GM21619 (cell line): ENCODE measurements around the gene TSC2.
A peak's percentile ranks its signal among the peaks of the same experiment; 100 is the strongest.

Source experiments
- ATAC-seq: cut with Tn5 transposase; IDR thresholded peaks from one replicate; pipeline ENCODE4 v1.9.1; 2021; ENCODE audit not compliant: unreplicated experiment

The TSC2 gene

DNA sequence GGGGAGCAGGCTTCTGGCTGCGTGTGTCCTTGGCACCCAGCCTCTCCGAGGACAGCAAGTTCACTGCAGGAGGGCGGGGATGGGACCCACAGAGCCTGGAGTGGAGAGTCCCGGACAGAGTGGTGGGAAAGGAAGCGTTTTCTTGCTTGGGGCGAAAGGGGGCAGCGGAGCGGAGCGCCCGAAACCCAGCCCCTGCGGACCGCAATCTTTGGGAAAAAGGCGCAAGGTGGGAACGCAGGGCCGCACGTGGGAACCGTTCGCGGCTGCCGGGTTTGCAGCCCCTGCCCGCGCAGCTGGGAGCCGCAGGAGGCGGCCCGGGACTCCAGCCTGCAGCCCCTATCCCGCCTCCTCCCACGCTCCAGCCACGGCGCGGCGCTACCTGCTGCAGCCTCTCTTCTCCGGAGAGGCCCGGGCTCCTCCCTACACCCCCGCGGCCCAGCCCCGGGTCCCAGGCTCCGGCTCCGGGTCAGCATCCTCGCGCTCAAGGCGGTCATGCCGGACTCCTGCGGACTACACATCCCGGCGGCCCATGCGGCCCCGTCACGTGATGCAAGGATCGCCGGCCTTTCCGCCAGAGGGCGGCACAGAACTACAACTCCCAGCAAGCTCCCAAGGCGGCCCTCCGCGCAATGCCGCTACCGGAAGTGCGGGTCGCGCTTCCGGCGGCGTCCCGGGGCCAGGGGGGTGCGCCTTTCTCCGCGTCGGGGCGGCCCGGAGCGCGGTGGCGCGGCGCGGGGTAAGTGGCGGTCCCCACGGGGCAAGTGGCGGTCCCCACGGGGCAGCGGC, at the start of gene TSC2, which contains the start of gene NTHL1:
TSC2 (plus strand) TSS at position 656 of the 786 bp plus-strand sequence. CDS start 631 bp downstream, outside the sequence.
NTHL1 (minus strand) TSS at position 505 of the 786 bp plus-strand sequence; CDS start at position 494, 11 bp downstream.
- ATAC-seq: peak; percentile 90

DNA sequence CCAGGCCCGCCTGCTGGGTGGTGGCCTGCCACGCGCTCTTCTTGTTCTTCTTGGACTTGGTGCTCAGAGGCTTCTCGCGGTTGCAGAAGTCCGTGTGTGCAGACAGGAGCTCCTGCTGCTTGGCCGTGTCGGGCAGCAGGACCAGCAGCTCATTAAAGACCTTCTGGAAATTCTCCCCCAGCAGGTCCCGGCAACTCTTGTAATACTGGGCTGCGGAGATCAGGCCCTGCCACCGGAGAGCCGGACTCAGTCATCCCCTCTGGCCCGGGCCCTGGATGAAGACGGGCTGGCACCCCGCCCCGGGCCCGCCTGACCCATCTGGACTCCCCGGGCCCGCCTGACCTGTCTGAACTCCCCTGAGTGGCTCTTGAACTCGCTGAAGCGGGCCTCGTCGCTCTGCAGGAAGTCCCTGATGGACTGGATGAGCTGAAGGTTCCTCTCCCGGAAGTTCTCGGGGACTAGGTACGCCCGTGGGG, 49.4 kb upstream of the TSC2 start:
- no peak for ATAC-seq

DNA sequence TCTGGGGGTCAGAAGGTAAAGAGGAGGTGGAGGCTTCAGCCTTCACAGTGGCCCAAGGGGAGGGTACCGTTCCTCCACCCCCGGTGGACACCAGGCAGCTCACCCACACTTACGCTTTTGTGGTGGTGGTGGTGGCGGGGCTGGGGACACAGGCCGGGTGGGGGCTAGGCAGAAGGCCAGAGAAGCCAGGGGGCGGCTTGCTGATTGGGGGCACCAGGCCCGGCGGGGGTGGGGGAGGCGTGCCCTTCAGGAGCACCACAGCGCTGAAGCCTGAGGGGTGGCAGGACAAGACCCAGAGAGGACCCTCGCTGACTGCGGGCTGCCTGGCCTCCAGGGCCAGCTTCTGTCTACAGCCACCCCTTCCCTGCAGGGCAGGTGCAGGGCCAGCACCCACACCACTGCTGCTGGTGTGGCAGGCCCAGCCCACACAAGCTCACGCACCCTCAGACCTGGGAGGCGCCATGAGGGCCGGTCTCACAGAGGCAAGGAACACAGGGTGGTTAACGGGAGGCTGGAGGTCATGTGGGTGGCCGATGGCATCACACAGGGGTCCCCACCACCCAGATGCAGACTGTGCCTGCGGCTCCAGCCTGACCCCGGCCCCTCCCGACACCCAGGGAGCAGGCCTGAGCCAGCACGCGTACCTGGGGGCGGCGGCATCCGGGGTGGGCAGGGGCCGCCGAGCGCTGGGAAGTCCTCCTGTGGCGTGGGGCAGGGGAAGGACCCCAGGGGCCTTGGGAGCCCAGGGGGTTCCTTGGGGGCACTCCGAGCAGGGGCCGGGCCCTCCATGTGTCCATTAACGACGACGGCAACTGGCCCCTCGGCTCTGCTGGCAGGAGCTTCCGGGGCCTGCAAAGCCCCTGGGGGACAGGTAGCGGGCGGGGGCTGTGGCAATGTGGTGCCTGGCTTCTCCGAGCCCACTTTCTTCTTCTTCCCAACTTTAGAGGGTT, 48.7 kb upstream of the TSC2 start:
- ATAC-seq: no peak

DNA sequence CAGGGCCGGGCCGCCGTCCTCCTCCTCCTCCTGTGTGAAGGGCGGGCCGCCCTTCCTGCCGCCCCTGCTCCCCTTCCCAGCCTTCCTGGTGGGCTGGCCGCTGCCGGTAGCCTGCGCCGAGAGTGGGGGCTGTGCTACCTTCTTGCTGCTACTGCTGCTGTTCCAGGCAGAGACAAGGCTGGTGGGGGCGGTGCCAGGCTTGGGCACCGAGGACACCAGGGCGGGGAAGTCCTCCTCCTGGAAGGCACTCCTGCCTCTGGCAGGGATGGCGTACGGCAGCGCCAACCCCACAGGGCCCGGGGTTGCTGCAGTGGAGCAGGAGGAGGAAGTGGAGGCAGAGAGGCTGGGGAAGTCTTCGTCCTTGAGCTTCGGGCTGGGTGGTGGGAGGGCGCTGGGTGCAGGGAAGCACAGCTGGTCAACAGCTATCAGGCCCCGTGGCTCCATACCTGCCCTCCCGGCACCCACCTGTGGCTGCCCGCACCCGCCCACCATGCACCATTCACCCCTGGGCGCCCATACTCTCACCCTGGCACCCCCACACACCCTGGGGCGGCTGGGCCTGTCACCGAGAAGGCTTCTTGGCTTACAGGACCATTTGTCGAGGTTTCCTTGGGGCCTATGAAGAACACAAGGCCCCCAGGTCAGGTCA, 47.8 kb upstream of the TSC2 start:
- ATAC-seq: no peak

DNA sequence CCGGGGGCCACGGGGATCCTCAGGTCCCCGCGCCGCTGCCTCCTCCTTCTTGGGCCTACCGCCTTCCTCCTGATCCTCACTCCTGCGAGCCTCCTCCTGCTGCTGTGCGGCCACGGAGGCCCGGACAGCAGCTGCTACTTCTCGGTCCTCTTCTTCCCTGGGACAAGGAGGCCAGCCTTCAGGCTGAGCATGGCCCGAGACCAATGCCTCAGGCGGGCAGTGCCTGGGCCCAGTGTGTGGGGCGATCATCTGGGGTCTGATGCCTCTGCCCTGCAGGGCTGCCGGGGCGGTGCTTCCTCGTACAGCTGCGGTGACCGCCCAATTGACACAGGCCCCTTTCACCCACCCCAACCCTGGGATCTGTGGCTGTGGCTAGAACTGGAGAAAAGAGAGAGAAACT, 46.8 kb upstream of the TSC2 start:
- ATAC-seq: no peak

DNA sequence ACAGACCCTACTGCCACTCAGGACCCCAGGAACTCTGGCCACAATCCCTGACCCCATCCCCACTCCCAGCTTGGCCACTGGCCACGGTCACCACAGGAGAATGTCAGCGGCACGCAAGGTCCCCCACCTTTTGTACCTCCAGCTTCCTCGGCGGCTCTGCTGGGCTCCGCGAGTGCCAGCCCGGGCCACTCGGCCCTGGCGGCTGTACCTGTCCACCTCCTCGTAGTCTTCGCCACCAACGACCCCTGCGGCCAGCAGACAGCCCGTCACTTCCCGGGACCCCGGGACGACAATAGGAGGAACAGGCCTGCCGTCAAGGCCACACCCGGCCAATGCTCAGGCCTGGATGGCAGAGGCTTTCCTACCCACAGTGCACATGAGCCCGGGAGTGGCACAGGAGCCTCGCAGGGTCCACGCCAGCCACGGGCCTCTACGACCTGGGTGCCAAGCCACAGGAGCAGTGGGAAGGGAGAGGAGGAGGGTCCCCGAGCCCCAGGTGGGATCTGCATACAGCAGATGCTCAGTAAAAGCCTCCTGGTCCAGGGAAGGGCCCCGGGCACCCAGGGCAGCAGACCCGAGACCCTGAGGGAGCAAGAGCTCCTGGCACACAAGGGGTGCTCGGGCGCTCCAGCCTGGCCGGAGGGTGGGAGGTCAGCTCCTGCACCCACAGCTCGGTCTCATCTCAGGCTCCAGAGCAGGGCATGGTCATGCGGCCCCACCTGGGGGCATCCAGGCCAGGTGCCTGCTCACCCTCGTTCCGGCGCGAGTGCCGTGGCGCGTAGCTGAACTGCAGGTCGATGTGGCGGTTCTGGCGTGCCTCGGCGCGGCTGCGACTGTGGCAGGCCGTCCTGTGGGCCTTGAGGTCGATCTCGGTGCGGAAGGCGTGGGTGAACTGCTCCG, 46.1 kb upstream of the TSC2 start:
- no peak for ATAC-seq

DNA sequence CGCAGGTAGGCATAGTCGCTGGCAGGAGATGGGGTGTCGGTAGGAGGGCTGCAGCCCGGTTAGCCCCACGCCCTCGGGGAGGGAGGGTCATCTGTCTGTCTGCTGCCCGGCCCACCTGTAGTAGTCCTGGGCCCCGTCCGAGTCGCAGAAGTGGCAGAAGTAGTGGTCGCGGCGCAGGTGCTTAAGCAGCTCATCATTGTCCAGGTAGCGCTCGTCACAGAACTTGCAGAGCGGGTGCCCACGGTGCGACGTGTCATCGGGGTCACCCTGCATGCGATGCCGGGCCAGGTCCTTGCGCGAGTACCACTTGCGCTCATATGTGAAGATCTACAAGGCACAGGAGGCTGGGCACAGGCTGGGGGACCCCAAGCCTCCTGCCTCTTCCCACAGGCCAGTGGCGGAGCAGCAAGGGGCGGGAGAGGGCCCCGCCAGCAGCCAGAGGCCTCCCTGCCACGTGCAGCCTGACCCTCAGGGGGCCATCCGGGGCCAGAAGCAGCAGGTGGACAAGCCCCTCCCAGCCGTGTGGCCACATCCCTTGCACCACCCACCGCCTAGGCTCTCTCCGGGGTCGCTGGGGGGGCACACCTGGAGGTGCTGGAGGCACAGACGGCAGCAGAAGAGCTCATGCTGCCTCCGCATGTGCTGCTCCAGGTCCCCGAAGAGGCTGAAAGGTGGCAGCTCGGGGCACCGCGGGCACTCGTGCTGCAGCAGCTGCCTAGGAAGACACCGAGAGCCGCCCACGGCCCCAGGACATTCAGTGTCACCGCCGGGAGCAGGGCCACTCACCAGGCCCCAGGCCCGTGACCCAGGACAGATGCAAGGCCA, 45.2 kb upstream of the TSC2 start:
- ATAC-seq: no peak

DNA sequence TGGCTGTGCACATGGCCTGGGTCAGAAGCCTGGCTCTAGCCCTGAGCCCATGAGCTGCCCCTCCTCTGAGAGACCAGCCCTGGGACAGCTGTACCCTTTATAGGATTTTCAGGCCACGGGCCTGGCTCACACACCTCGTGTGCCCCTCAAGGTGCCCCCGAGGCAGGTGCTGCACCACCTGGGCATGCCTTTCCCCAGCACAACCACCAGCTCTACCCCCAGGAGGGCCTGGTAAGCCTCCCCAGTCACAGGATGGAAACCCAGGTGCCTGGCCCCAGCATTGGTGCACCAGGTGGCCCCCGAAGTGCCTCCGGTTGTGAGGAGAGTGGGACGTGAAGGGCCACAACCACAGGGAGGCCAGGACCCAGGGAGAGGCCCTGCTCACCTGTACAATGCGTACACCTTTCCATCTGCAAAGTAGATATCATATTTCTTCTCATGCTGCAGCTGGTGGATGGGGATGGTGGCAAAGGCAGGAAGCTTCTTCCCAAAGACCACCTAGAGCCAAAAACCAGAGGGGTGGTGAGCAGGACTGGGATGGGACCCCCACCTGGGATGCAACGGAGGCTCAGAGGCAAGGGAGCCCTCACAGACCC, 44.5 kb upstream of the TSC2 start:
- no peak for ATAC-seq

DNA sequence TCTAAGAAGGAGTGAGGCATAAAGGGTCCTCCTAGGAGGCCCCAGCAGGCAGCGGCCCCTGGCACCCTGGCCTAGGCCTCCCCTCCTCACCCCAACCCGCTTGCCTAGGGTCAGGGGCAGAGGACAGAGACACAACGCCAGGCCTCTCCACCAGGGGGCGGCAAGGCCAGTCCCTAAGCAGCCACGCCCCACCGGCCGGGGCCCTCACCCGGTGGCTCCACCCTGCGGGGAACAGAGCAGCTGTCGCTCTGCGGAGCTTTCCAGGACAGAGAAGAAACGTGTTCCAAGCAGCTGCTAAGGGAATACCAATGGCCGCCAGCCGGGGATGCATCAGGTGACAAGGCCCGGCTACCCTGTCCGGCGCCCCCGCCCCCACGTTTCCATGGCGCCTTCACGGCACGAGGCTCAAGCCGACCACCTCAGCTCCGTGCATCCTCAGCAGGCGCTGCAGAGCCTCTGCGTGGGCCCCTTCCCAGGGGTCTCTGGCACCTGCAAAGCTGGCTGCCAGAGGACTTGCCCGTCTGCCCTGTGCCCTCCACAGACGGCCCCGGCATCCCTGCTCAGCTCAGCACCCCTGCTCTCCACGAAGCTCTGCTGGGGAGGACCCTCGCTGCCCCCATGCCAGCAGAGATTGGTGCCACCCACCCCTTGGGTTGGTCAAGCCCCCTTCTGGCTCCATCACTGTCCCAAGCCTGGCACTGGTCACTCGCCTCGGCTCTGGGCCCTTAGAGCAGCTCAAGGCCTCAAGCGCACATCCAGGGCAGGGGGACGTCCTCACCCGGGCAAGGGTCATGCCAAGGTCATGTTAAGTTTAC, 43.8 kb upstream of the TSC2 start:
- ATAC-seq: no peak

DNA sequence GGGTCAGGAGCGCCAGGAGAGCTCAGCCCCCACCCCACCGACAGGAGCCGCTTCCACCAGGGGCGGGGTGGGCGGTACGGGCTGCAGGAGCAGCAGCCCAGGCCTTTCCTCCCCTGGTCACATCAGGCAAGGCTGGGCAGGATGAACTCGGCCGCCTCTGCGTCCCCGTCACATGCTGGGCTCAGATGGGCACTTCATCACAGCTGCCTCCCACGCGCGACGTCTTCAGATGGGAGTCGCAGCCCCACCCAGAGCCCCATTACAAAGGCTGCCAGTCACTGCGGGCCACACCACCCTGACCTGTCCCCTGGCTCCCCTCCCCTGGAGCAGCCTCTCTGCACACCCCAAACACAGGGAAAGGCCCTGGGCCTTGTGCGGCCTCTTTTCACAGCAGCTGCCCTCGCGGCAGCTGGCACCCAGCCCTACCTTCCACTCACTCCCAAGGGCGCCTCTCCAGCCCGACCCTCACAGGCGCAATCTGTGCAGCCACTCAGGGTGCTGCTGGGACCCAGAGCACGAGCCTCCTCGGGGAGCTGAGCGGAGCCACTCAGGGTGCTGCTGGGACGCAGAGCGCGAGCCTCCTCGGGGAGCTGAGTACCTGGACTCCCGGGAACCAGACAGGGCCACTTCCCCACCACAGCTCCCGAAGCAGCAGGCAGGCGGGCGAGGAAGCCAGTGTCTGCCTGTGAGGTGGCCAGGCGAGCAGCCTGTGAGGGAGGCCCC, 42.8 kb upstream of the TSC2 start:
- ATAC-seq: no peak

DNA sequence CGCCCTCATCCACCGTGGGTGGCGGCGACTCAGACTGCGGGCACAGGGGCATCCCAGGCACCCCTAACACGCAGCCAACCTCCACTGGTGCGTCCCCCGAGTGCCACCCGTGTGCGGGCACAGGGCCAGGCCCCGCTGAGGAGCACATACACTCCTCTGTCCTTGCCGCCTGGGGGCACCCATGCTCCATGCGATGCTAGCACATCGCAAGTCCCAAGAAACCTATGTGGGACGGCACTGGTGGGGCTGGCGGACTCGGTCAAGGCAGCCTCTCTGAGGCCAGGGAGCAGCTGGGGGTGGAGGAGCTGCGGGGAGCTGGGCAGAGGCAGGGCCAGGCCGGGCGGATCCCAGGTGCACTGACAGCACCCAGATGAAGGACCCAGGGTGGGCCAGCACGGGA, 42.1 kb upstream of the TSC2 start:
- no peak for ATAC-seq

DNA sequence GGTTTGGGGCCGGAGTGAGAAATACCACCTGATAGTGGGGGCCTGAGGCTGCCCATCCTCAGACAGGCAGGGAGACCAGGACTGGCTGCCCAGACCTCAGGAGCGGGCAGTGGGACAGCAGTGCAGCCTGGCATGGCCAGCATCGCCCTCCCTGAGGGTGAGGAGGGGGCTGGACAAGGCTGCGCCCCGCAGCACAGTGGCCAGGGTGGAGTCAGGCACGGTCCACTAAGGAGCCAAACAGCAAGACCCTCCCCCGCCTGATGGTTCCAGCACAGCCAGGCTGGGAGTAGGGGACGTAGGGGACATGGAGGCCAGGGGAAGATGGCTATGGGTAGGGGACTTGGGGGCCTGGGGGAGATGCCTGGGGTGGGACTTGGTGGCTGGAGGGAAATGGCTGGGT, 41.5 kb upstream of the TSC2 start:
- no peak for ATAC-seq

DNA sequence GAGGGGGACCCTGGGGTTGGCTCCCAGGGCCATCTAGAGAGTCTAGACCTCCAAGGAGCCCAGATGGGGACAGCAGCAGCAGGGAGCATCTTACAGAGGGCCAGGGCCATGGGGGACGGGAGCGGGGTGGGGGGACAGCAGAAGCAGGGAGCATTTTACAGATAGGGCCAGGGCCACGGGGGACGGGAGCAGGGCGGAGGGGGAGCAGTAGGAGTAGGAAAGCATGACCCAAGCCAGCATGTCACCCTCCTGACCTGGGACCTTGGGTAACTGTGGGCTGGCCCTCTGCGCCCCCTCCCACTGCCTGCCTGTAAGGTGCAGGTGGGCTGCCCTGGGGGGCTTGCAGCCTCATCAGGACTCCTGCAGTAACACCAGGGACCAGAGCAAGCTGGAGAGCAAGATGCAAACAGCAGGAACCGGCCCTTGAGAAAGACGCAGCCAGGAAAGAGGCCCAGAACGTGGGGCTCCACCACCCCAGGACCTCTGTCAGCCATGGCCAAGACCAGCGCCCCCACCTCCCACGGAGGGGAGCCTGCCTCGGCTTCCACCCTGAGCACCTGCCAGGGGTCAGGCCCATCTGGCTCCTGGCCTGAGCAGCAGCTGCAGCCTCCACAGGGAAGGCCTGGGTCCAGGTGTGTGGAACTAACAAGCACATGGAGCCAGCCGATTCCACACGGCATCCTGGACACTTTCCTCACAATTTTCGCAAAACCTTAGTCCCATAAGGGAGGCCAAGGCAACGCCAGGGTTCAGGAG, 40.5 kb upstream of the TSC2 start:
- no peak for ATAC-seq

DNA sequence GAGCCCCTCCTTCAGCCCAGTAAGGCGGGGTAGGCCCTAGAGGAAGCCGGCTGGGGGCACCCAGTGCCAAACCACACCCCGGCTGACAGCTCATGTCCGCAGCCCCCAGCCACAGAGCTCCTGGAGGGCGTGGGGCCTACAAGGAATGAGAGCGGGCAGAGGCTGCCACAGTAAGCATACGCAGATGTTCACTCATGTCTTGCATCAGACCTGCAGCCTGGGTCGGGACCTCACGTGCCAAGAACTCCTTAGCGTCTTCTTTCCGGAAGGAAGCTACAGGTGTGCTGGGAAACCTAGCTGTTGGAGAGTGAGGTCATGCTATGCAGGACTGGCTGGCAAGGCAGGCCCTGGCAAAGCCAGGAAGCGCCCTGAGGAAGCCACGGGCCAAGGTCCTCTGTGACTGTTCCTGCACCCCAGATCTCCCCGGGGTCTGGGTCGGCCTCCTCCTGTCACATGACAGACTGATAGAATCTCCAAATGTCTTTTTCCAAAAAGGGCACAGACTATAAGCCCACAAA, 39.7 kb upstream of the TSC2 start:
- ATAC-seq: no peak

DNA sequence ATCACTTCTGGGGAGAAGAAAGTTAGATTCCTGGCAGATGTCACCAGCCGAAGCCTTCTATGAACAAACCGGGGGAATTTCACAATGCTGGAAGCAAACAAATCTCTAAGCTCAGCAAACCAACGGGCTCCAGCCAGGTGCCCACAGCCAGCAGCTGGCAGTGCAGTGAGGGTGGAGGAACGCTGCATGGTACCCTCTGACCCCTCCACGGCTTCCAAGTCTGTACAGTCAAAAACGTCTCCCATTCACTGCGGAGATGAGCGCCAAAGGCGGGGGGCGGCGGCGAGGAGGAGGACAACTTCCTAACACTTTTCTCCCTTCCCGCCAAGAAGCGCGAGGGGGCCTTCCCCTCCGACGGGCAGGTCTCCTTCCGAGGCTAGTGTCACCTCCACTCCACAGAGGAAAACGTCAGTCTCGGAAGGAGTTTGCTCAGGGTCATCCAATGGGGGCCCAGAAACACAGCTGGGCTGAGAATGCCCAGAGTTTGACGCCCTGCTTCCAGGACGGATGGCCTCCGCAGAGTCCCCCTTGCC, 39.1 kb upstream of the TSC2 start:
- peak; percentile 1 for ATAC-seq

DNA sequence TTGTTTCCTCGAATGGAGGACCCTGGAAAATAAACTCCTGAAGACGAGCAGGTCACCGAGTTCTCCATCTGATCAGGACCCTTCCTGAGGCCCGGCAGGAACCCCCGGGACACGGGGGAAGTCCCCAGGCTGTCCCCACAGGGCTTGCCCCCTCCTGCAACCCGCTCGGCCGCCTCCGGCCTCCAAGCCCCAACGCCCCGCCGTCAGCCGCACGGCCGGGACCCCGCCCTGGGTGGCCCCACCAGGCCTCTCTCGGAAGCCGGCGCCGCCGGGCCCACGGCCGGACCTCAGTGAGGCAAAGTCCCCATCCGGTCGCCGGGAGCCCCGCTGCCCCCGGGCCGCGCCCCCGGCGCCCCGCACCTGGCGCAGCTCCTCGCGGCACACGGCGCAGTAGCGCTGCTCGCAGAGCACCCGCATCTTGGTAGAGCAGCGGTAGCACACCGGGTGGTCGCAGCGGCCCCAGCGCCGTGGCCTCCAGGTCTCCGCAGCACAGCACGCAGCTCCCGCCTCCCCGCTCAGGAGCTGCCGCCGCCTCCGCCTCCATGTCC, 38.5 kb upstream of the TSC2 start:
- ATAC-seq: peak; percentile 25
